Cardiac muscle cell (in vitro differentiated cells and primary cell): Measurements from ENCODE around the gene PLA2G6. TPM values are rescaled to one million over a fixed set of nuclear protein-coding genes. Genes with fewer than 3 reads are reported as not detected.
A peak's percentile ranks its signal among the peaks of the same experiment; 100 is the strongest.

Experiments used
- DNase-seq, 2 donors: peaks; one replicate each; pipeline versions ENCODE4 v3.0.0 to v3.0.0-alpha.2; 2010 to 2017; ENCODE audit warnings: low read depth in 1 of 2, low spot score in 1 of 2
- H3K27ac ChIP-seq: fragments of 200-600 bp; sonication (generic); 2 replicates; pipeline ENCODE4 v1.5.1; 2016
- H3K27me3 ChIP-seq: fragments of 200-600 bp; sonication (generic); 2 replicates; pipeline ENCODE4 v1.6.0; 2016; ENCODE audit warnings: control low read depth
- H3K36me3 ChIP-seq: fragments of 200-600 bp; sonication (generic); 2 replicates; pipeline ENCODE4 v1.5.1; 2016; ENCODE audit warnings: control low read depth
- H3K4me1 ChIP-seq: fragments of 200-600 bp; sonication (generic); 2 replicates; pipeline ENCODE4 v1.8.1; 2017; ENCODE audit warnings: low read depth, mild to moderate bottlenecking, mixed run types
- H3K4me3 ChIP-seq: fragments of 200-600 bp; sonication (generic); 2 replicates; pipeline ENCODE4 v1.5.1; 2016; ENCODE audit warnings: mild to moderate bottlenecking
- H3K9me3 ChIP-seq: fragments of 200-600 bp; sonication (generic); 2 replicates; pipeline ENCODE4 v1.5.1; 2017; ENCODE audit warnings: low read depth, mild to moderate bottlenecking, control low read depth
- polyA plus RNA-seq: library from polyadenylated mRNA; unstranded; fragments of >200 nt; fragmentation: Nextera tagmentation; extraction: Ambion mirVana; gene quantifications from 2 replicates; pipeline ENCODE4 v1.2.1, GENCODE V29; 2016
- total RNA-seq: library from RNA; depleted of rRNA; stranded (reverse); fragments of >200 nt; gene quantifications from 2 replicates; pipeline ENCODE4 v1.2.3, GENCODE V29; 2016
- TF ChIP-seq, protein P1 (sequence below): IDR thresholded peaks from 2 replicates; pipeline ENCODE4 v1.5.1; 2012; ENCODE audit warnings: low read depth, mild to moderate bottlenecking, low read length

Gene PLA2G6
- total and polyA plus RNA-seq, 2 experiments from 2014 or later: 30.9 to 41.5 TPM

DNA sequence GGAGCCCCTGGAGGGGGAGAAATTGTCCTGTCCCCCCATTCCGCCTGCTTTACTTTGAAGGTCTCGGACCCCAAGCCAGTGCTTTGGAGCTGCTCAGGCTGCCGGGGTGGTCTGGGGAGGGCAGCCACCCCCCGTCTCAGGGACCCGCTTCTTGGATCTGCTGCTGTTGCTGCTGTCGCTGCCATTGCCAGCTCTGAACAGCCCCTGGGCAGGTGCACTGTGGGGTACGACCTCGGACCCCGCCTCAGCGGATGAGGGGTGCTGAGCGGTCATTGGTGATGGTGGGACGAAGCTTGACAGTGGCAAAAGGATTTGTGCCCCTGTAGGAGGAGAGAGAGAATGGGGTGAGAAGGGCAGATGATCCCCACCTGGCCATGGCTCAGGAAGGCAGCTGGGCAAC lies 96.6 kb downstream of the PLA2G6 start:
- H3K27ac ChIP-seq: no peak overlapping the region
- DNase-seq: no peak
- peaks cover 4% of the 10 kb centered on the region for H3K4me1 ChIP-seq
- H3K36me3 ChIP-seq: no peaks in the 10 kb centered on the region
- TF ChIP-seq, protein P1, sequence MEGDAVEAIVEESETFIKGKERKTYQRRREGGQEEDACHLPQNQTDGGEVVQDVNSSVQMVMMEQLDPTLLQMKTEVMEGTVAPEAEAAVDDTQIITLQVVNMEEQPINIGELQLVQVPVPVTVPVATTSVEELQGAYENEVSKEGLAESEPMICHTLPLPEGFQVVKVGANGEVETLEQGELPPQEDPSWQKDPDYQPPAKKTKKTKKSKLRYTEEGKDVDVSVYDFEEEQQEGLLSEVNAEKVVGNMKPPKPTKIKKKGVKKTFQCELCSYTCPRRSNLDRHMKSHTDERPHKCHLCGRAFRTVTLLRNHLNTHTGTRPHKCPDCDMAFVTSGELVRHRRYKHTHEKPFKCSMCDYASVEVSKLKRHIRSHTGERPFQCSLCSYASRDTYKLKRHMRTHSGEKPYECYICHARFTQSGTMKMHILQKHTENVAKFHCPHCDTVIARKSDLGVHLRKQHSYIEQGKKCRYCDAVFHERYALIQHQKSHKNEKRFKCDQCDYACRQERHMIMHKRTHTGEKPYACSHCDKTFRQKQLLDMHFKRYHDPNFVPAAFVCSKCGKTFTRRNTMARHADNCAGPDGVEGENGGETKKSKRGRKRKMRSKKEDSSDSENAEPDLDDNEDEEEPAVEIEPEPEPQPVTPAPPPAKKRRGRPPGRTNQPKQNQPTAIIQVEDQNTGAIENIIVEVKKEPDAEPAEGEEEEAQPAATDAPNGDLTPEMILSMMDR: no peak
- H3K4me3 ChIP-seq: no peak overlapping the region
- peaks cover 30% of the 10 kb centered on the region for H3K27me3 ChIP-seq
- no peaks in the 10 kb centered on the region for H3K9me3 ChIP-seq

DNA sequence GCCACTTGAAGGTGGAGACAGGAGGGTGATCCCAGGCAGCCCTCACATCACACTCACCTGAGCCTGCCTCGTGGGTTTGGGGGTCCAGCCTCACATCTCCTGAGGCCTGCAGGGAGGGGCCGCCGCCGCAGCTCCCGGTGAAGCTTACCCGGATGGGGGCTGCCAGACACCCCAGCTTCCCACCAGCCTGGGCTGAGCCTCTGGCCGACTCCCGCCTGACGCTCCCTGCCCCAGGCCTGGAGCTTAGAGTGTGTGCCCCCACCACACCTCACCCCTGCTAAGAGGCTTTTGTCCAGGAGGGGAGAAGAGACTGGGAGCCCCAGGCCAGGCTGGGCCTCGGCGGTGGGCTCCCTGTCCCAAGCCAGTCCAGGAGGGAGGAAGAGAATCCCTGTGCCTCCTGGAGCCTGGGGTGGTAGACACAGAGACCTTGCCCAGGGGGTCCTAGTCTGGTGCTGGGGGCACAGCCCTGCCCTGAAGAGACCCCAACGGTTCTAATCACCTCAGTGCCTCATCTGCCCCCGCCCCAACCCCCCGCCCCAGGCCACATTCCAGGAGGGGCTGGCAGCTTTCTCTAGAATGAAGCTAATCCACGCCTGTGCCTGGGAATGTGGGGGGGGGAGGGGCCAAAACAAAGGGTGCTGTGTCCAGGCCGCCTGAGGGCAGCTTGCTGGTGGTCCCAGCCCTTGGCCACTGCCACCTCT lies 97.5 kb downstream of the PLA2G6 start, which contains the start of gene SLC16A8:
SLC16A8 (minus strand) TSS at position 254 of the 701 bp plus-strand sequence. CDS start 1,311 bp downstream, outside the sequence.
- DNase-seq: no peak
- peaks cover 30% of the 10 kb centered on the region for H3K27me3 ChIP-seq

DNA sequence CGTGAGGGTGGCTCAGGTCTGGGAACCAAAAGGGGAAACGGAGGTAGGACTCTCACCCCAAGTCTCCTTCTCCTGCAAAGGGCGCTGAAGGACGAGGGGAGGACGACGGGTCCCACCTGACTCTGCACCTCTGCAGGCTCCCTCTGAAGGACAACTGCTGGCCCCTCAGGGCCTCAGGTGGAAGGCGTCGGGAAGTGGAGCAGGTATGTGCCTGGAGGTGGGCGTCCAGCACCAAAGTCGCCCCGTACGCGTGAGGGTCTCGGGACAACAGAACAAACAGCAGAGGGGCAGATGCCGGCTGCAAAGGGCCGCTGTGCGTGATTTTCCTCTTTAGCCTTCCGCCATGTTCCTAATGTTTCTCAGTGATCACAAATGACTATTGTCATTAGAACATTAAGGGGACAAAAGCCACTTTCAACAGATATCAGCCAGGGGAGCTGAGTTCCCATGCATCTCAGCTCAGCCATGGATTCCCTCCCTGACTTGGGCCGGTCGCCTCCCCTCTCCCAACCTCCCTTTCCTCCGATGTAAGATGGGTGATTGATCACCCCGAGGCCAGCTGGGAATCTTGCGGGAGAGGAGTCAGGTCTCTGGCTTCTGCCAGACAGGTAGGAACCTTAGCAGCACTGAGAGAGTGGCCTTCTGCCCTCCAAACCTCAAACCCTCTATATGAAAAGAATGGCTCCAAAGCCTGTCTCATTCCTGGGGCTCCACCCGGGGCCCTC lies 98.5 kb downstream of the PLA2G6 start:
- Histone ChIP-seq H3K36me3 (no peaks in the 10 kb centered on the region), H3K27ac (no peak overlapping the region), H3K9me3 (no peaks in the 10 kb centered on the region), H3K4me1 (peaks cover 4% of the 10 kb centered on the region), H3K27me3 (peaks cover 30% of the 10 kb centered on the region), H3K4me3 (no peak overlapping the region)
- no peak for DNase-seq
- TF ChIP-seq, protein P1: no peak

More for the DNA sequence above, 97.5 kb downstream of the PLA2G6 start, which contains the start of gene SLC16A8:
- no peaks in the 10 kb centered on the region for H3K36me3 ChIP-seq
- peaks cover 4% of the 10 kb centered on the region for H3K4me1 ChIP-seq
- TF ChIP-seq, protein P1: no peak
- no peak within 1 kb of the TSS for H3K27ac ChIP-seq
- no peak within 1 kb of the TSS for H3K4me3 ChIP-seq
- H3K9me3 ChIP-seq: no peaks in the 10 kb centered on the region

DNA sequence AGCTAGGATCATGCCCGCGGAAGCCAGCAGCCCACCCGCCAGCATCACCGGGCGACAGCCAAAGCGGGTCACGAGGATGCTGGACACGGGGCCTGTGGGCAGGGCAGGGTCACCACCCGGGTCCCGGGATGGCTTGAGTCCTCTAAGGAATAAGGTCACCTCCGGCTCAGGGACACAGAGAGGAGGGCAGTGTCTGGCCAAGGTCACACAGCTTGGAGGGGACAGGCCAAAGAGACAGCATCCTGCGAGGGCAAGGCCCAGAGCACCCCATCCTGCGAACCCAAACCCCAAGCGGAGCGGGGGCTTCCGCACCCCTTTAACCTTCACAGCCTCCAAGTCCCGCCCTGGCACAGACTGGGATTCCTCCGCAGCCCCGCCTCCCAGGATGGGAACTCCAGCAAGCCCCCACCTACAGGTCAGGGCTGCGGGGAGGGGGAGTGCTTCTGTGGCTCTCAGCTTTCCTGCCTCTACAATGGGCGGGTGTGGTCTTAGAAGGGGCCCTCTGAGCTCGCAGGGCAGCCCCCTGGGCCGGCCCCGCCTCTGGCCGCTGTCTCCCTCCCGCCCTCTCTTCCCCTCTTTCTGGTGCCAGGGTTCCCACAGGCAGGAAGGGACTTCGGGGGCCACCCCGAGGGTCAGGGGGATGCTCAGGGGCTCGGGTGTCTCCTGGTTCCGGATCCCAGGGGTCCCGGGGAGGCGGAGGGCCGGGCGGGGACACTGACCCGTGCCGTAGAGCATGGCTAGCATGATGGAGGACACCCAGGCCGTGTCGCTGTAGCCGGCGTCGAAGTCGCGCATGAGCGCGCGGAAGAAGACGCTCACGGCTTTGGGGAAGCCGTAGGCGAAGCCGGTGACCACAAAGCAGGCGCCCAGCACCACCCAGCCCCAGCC lies 99.4 kb downstream of the PLA2G6 start:
- H3K36me3 ChIP-seq: no peaks in the 10 kb centered on the region
- TF ChIP-seq, protein P1: no peak
- peaks cover 4% of the 10 kb centered on the region for H3K4me1 ChIP-seq
- no peak overlapping the region for H3K27ac ChIP-seq
- H3K9me3 ChIP-seq: no peaks in the 10 kb centered on the region
- H3K27me3 ChIP-seq: peaks cover 30% of the 10 kb centered on the region
- H3K4me3 ChIP-seq: no peak overlapping the region
- no peak for DNase-seq

DNA sequence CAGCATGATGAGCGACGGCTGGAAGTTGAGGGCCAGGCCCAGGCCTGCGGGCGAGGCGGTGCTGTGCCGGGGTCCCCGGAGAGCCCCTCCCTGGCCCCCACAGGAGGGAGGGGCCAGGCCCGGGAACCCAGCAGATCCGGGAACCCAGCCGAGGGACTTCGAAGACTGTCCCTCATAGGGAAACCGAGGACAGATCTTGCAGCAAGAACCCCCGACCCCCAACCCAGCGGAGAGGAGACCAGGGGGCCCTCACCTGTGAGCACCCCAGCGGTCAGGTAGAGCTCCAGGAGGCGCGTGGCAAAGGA lies 100.0 kb downstream of the PLA2G6 start:
- Histone ChIP-seq H3K4me3 (peak overlapping the region; percentile 15), H3K27me3 (peaks cover 30% of the 10 kb centered on the region), H3K9me3 (no peaks in the 10 kb centered on the region), H3K36me3 (no peaks in the 10 kb centered on the region), H3K27ac (no peak overlapping the region), H3K4me1 (peaks cover 4% of the 10 kb centered on the region)
- TF ChIP-seq, protein P1: no peak
- DNase-seq: no peak
